Heart right ventricle (tissue), 16 donors: ENCODE data around the gene FXYD3. TPM values are rescaled to one million over a fixed set of nuclear protein-coding genes. Genes with fewer than 3 reads are reported as not detected.

Source experiments
- ATAC-seq, 8 donors: fragments of 200-7000 bp; cut with Tn5 transposase; one replicate each; pipeline ENCODE4 v1.9.1; 2020; ENCODE audit warnings: mild to moderate bottlenecking in 8 of 8, moderate library complexity in 8 of 8, moderate number of reproducible peaks in 1 of 8
- DNase-seq, 2 donors: peaks; one replicate each; pipeline ENCODE4 v3.0.0-alpha.2; 2020
- H3K27ac ChIP-seq, 10 donors: fragments of 200-600 bp; sonication (generic) in 2 of 10; one replicate each; pipeline versions ENCODE4 v1.5.0 to v1.8.0; 2020 to 2022; ENCODE audit warnings: mild to moderate bottlenecking in 3 of 10
- H3K27me3 ChIP-seq, 7 donors: fragments of 200-600 bp; one replicate each; pipeline ENCODE4 v1.8.0; 2021 to 2022; ENCODE audit warnings: mild to moderate bottlenecking in 2 of 7
- H3K36me3 ChIP-seq, 9 donors: fragments of 200-600 bp; sonication (generic) in 1 of 9; one replicate each; pipeline versions ENCODE4 v1.5.0 to v1.8.0; 2020 to 2022; ENCODE audit warnings: mild to moderate bottlenecking in 2 of 9
- H3K4me1 ChIP-seq, 9 donors: fragments of 200-600 bp; sonication (generic) in 1 of 9; one replicate each; pipeline versions ENCODE4 v1.5.0 to v1.8.0; 2020 to 2022; ENCODE audit warnings: mild to moderate bottlenecking in 4 of 9
- H3K4me3 ChIP-seq, 10 donors: fragments of 200-600 bp; sonication (generic) in 2 of 10; one replicate each; pipeline versions ENCODE4 v1.5.0 to v1.8.0; 2020 to 2022; ENCODE audit warnings: mild to moderate bottlenecking in 7 of 10, moderate library complexity in 2 of 10
- H3K9me3 ChIP-seq, 11 donors: fragments of 200-600 bp in 10 of 11; sonication (generic) in 2 of 11; one replicate each; pipeline versions ENCODE4 v1.5.0 to v1.8.0; 2013 to 2022; ENCODE audit warnings: mild to moderate bottlenecking in 2 of 11, control low read depth in 1 of 11, moderate library complexity in 1 of 11
- CTCF ChIP-seq, 9 donors: fragments of 200-600 bp; sonication (generic) in 2 of 9; IDR thresholded peaks; one replicate each; pipeline versions ENCODE4 v1.5.0 to v1.8.0; 2021 to 2022; ENCODE audit warnings: antibody characterized with exemption in 9 of 9, mild to moderate bottlenecking in 5 of 9, moderate library complexity in 1 of 9
- WGBS, 2 donors: extraction: QIAGEN DNeasy Blood & Tissue Kit; methylation state at CpG; one replicate each; pipeline ENCODE4 v1.1.7; 2013; ENCODE audit warnings: inconsistent platforms in 1 of 2; 5-methylcytosine and 5-hydroxymethylcytosine counted together
- intact Hi-C, 10 donors: fragments of 100-400 bp; cut with DNase I; formaldehyde crosslinking; loops; one replicate each; pipeline versions ENCODE4 v1.11.1 to v1.14.2; 2022
- polyA plus RNA-seq, 2 donors: library from polyadenylated mRNA; stranded (reverse); fragments of 200-250 nt; gene quantifications; one replicate each; pipeline ENCODE4 v1.2.3, GENCODE V29; 2013
- total RNA-seq, 10 donors: library from RNA; stranded (reverse); fragmentation: NEBNext Ultra II Directional in 3 of 10; extraction: Animal tissue kit (Norgen Biotek cat#: 25700) in 3 of 10; gene quantifications; one replicate each; pipeline versions ENCODE4 v1.2.1 to v1.2.4, GENCODE V29; 2021 to 2023
- donor health status: Arrhythmogenic right ventricular cardiomyopathy.
- donor health status: ischemic (EF 13 %, LVEDD 7.1; RV severe dilation, severe dysfunction).
- donor health status: healthy with polysubstance abuse.
- donor health status: DM: no; HTN: yes; CAD: no.
- donor health status: DM: no; HTN: no; CAD: no.
- donor health status: ischemic (EF 25% LVEDD 6.9; RV normal size, moderate dysfunction).
- donor health status: ischemic (EF 25% LVEDD 5.7; RV mildly dilated, moderate dysfunction).
- donor health status: healthy.
- donor health status: DM: yes; HTN: yes; CAD: no.
- donor health status: Ischemic cardiomyopathy.
- donor health status: ischemic (EF 35%, LVEDD 5.7; RV mildly dilated, moderate dysfunction).
- donor health status: nonischemic (EF 11% LVEDD 7.7; RV severe dilation, severe dysfunction).
- donor health status: DM: yes; HTN: yes; CAD: no.
- donor health status: PGD.
- donor health status: ischemic (EF 29% LVEDD 5.4; RV normal size, mild dysfunction).
- donor health status: nonischemic (EF 23%, LVEDD 6.1; RV moderate dilation, normal function).

The FXYD3 gene
- total and polyA plus RNA-seq, 12 donors, result 0.51 to 2.7 (median 0.78) TPM; not detected in 3

GRCh38 chr19:35076657-35077056 is 39.0 kb upstream of the FXYD3 start:
- no peaks in the 10 kb centered on the region for H3K36me3 ChIP-seq
- no peak overlapping the region for H3K27ac ChIP-seq
- H3K9me3 ChIP-seq, result no peaks in the 10 kb centered on the region
- H3K4me1 ChIP-seq, result no peaks in the 10 kb centered on the region
- 78 to 81% methylated on average over 8 of the region's 8 CpGs for WGBS, 2 donors
- ATAC-seq (peak in 2 of 8 donors; percentile 7 to 18), DNase-seq (no peak)
- H3K4me3 ChIP-seq, result no peak overlapping the region
- H3K27me3 ChIP-seq, result no peaks in the 10 kb centered on the region
- no peak for TF ChIP-seq CTCF (IDR thresholded peaks at IDR 0.05)
- intact Hi-C loops, result no loop called here

- no peak overlapping the region for H3K4me3 ChIP-seq
- WGBS, 2 donors, result 86% methylated on average over 17 of the region's 17 CpGs
- TF ChIP-seq CTCF (IDR thresholded peaks at IDR 0.05), result no peak
- H3K27ac ChIP-seq, result no peak overlapping the region
- ATAC-seq (no peak), DNase-seq (no peak)
- no peaks in the 10 kb centered on the region for H3K36me3 ChIP-seq
- intact Hi-C loops, result no loop called here
- H3K27me3 ChIP-seq, result no peaks in the 10 kb centered on the region
- H3K9me3 ChIP-seq, result no peaks in the 10 kb centered on the region
- H3K4me1 ChIP-seq, result no peaks in the 10 kb centered on the region
Observed at GRCh38 chr19:35077411-35078223, 38.0 kb upstream of the FXYD3 start.

- H3K9me3 ChIP-seq, result no peaks in the 10 kb centered on the region
- no peaks in the 10 kb centered on the region for H3K36me3 ChIP-seq
- WGBS, 2 donors, result 81 to 85% methylated on average over 14 of the region's 14 CpGs
- DNase-seq (no peak), ATAC-seq (no peak)
- H3K27ac ChIP-seq, result no peak overlapping the region
- intact Hi-C loops, result loop anchor here in 1 of 10 donors (10.0 kb wide), 1 partner anchor 105 kb away; no protein-coding TSS in a partner anchor
- no peak overlapping the region for H3K4me3 ChIP-seq
- H3K27me3 ChIP-seq, result no peaks in the 10 kb centered on the region
- H3K4me1 ChIP-seq, result no peaks in the 10 kb centered on the region
- no peak for TF ChIP-seq CTCF (IDR thresholded peaks at IDR 0.05)
Observed at GRCh38 chr19:35079826-35080225, 35.8 kb upstream of the FXYD3 start.

GRCh38 chr19:35080613-35081170 is 34.9 kb upstream of the FXYD3 start:
- TF ChIP-seq CTCF (IDR thresholded peaks at IDR 0.05), result no peak
- no peak for ATAC-seq
- Histone ChIP-seq H3K4me1 (no peaks in the 10 kb centered on the region), H3K27me3 (no peaks in the 10 kb centered on the region), H3K27ac (no peak overlapping the region), H3K36me3 (no peaks in the 10 kb centered on the region), H3K4me3 (no peak overlapping the region), H3K9me3 (no peaks in the 10 kb centered on the region)
- no peak for DNase-seq
- intact Hi-C loops, result loop anchor here in 1 of 10 donors (10.0 kb wide), 1 partner anchor 106 kb away; no protein-coding TSS in a partner anchor
- WGBS, 2 donors, result 85 to 86% methylated on average over 16 of the region's 16 CpGs
